Iris pigment epithelial cell (primary cell): ENCODE data around the gene FOXD4L1.
"Not testable (repeated sequence)": the region's sequence is repeated elsewhere in the genome, so short reads cannot be mapped to it uniquely, and the experiment has no call there.

Experiments
- DNase-seq: peaks from one replicate; pipeline ENCODE4 v3.0.0-alpha.2; 2011; ENCODE audit warnings: low read depth

FOXD4L1 gene

GRCh38 chr2:113524986-113525385, 26.5 kb downstream of the FOXD4L1 start:
- DNase-seq: not testable (repeated sequence)

- not testable (repeated sequence) for DNase-seq
These were observed 29.0 kb downstream of the FOXD4L1 start for GRCh38 chr2:113527350-113528045.

GRCh38 chr2:113528126-113528525, 29.7 kb downstream of the FOXD4L1 start:
- DNase-seq: not testable (repeated sequence)

- DNase-seq: not testable (repeated sequence)
These were observed 30.4 kb downstream of the FOXD4L1 start for GRCh38 chr2:113528904-113529303.

GRCh38 chr2:113532991-113533390, 34.5 kb downstream of the FOXD4L1 start:
- not testable (repeated sequence) for DNase-seq

- not testable (repeated sequence) for DNase-seq
These were observed 38.1 kb downstream of the FOXD4L1 start for GRCh38 chr2:113536573-113536972.

- DNase-seq: not testable (repeated sequence)
These were observed 42.4 kb downstream of the FOXD4L1 start for GRCh38 chr2:113540834-113541203.

GRCh38 chr2:113541204-113541975, 42.9 kb downstream of the FOXD4L1 start:
- peak; percentile 13 for DNase-seq

- not testable (repeated sequence) for DNase-seq
These were observed 43.6 kb downstream of the FOXD4L1 start for GRCh38 chr2:113541976-113542485.

GRCh38 chr2:113542529-113542928, 44.1 kb downstream of the FOXD4L1 start:
- not testable (repeated sequence) for DNase-seq
